Superior temporal gyrus (tissue), 1 donor: ENCODE measurements around the gene CD300LF.

ENCODE experiments used
- DNase-seq: peaks from one replicate; pipeline ENCODE4 v3.0.0-alpha.2; 2016; ENCODE audit errors: extremely low spot score

The CD300LF gene

DNA sequence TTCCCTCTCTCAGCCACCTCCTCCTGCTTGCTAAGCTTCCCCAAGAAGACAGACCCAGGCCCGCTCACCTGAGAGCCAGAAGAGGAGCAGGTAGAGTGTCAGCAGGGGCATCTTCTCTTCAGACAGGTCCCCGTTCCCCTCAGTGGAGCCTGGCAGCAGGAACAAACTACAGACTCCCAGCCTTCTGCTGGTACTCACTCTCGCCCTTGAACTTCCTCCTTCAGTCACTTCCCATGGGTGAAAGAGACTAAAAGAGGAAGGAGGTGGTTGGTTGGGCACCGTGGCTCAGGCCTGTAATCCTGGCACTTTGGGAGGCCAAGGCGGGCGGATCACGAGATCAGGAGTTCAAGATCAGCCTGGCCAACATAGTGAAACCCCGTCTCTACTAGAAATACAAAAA is at the start of gene CD300LF:
Gene CD300LF (minus strand): TSS at position 168 of the 400 bp plus-strand sequence. CDS start 57 bp downstream, at position 111.
- DNase-seq: no peak

DNA sequence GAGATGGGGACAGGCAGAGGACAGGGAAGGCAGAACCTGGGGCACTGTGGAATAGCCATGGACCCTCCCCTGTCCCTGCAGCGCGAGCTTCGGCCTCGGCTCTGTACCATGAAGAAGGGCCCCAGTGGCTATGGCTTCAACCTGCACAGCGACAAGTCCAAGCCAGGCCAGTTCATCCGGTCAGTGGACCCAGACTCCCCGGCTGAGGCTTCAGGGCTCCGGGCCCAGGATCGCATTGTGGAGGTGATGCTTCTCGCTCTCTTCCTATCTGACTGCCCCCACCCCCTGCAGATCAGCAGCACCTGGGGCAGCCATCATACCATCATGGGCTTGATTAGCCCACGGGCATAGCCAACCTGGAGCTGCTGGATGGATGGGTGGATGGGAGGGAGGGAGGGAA is 49.2 kb upstream of the CD300LF start:
- no peak for DNase-seq

DNA sequence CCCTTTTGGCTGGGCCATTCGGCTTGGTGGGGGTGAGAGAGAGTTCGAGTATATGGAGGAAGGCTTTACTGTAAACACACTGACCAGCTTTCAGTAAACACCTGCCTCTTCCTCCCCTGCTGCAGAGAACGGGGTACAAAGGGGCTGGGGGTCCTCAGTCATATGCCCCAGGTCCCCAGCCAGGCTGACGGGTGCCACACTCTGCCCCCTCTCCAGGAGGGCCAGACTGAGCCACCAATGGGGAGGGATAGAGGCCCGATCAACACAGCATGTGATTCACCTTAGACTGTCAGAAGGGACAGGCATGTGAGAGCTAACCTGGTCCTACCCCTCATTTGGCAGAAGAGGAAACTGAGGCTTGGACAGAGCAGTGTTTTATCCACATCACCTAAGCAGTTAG is 48.7 kb upstream of the CD300LF start:
- no peak for DNase-seq

DNA sequence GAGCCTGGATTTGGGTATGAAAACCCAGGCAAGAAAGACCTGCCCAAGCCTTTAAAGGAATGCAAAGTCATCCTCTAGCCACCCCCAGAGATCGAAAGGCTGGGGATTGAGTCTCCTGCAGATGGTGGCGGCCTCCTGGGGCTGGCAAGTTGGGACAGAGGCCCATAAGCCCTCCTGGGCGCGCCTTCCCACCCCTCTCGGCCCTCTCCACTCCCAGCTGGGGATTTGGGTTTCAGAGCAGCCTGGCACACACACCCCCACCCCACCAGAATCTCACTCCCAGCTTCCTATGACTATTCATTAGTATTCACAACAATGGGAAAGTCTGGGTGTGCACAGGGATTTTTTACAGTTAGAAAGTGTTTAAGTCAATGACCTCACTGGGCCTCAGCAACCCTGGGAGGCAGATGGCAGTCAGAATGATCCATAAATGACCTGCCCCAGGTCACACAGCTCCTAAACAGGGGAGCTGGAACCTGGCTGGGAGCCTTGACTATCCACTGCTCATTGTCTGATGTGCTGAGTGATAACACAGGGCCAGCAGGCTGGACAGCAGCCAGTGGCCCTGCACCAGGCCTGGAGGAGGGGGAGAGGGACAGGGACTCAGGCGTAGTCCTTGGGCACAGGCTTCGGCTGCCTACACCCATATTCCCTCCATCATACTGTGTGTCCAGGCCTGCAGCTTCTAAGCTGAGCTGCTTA is 47.8 kb upstream of the CD300LF start:
- DNase-seq: peak; percentile 74

DNA sequence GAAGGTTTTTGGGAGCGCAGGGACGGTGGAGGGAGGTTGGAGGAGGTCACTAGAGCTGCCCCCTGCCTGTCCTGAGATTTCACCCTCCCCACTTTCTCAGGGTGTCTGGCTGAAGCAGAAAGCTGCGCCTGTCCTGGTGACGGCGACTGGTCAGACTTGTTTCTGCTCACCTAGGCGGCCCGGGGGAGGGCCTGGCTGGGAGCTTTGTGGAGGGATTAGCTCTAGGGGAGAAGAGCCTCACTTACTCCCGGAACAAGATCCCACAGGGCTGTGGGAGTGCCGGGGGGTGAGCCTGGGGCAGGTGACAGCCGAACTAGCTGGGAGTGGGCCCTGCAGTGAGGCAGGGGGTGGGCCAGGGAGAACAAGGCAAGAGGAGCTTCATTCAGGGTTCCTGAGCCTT is 47.2 kb upstream of the CD300LF start:
- no peak for DNase-seq

DNA sequence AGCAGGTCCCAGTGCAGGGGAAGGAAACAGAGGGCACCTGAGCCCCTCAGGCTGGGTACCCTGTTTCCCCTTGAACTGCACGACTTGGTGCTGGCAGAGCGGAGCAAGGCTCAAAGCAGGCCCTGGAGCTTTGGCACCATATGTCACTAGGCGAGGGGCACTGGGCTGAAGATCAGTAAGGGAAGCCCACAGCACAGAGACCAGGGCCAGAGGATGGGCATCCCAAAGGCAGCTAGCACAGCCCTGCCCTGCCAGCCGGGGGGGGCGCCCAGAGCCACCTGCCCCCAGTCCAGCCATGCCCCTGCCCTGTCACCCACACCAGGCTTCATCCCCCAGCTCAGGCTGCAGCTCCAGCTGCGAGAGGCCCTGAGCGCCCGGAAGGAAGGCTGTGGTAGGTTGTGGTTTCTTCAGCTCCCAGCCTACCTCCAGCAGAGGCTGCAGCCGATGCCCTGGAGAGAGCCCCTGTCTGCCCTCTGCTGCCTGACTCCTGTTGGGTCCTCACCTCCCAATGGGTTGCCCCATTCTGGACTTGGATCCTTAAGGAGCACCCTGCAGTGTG is 46.6 kb upstream of the CD300LF start:
- no peak for DNase-seq

DNA sequence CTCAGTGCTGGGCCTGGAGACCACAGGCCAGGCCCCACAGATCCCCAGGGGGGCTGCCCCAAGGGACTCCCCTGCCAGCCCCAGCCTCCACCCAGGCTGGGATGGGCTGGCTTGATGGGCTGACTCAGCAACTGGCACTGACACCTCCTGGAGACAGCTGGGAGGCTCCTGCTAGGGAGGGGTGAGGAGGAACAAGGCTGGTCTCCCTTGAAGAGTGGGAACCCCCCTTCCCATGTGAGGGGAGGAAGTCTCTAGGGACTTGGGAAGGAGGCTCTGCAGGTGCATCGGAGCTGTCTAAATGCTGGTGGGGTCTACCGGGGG is 46.1 kb upstream of the CD300LF start:
- DNase-seq: no peak

DNA sequence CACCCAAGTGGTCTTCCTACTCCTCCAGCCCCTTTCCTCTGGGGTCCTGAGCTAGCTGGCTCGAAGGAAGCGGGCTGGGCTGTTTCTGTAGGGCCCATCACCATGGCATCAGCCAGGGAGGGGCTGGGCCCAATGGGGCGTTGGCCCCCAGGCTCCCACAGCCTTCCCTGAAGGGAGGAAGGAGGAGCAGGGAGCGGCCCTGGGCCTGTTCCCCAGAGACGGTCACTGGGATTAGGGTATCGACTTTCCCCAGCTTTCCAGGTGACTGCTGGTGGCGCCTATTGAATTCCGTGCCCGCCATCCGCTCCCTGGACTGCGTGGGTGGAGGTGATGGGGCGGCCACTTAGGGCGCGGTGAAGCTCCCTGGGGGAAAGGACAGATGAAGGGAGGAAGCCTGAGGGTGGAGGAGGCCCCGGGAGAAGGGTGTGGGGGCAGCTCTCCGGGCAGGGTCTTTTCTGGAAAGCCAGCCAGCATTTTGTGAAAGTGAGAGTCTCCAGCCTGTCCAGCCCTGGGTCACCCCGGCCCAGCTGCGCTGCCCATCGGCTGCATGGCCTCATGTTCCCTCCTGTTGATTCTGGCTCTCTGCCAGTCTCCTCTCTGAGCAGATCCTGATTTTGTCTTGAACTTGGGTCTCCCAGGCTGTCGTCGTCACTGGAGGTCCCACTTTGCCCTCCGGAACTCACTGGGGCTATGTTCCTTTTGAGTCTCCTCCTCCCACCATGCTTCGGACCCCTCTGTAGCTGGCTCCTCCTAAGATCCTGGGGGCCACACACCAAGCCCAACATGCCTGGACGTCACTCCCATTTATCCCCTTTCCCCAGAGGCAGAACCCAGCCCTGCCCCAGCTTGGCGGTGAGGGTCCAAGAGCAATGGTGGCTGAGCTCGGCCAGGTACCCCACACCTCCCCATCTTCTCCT is 45.5 kb upstream of the CD300LF start:
- no peak for DNase-seq

DNA sequence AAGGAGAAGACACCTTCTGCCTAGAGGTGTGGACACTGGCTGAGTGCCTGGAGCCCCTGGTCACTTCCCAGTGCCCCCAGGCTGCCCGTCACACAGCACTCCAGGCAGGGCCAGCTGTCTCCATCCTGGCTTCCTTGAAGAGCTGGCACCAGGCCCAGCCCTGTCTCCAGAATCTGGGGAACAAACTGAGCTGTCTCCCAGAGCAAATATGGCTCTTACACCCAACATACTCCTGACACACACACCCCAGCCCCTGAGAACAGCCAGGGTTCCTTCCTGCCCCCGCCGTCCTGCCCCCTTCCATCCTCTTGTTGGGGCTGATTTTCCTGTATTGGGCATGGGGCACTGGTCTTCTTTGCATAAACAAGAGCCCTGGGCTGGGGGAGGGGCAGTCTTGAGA is 44.8 kb upstream of the CD300LF start:
- DNase-seq: no peak

DNA sequence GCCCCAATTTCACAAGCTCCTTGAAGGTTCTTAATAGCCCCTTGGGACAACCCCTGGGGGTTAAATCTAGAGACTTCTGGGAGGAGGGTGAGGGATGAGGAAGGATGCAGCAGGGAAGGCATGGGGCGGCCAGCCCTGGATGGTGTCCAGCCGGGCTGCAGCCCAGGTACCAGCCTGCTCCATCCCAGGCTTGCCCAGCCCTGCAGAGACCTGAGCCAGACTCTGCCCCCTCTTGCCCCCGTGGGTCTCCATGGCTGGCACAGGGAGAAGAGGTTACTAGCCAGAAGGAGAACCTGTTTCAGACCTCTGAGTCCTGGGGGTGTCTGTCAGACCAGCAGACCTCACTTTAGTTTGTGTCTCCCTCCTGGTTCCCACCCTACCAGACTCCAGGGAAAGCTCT is 44.2 kb upstream of the CD300LF start:
- no peak for DNase-seq

DNA sequence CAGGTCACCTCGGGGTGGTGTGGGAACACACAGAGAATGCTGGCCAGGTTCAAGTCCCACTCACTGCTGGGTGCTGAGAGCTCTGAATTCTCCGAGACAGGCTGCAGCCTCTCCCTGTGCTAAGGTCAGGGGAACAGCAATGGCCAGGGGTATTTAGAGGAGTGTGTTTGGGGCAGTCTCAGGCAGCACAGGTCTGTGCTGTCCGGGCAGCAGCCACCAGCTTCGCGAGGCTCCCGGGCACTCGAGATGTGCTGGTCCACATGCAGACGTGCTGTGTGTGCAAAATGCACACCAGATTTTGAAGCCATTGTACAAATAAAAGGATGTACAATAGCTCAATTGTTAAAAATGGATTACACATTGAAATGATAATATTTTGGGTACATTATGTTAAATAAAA is 42.8 kb upstream of the CD300LF start:
- DNase-seq: no peak

DNA sequence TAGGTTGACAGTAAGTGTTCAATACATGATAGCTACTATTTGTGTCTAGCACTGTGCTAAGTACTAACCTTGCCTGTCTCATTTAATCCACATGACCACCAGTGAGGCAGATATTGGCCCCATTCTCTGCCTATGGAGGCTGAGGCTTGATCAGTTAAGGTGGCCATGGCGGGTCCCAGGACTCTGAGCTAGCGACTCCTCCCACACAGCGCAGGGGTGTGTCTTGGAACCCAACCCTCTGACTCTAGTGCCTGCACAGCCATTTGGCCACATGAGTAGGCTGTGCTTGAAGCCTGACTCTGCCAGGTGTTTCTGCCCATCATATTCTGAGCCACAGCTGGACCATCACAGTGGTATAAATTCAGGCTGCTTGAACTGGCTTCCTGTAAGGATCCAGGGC is 42.1 kb upstream of the CD300LF start:
- no peak for DNase-seq

DNA sequence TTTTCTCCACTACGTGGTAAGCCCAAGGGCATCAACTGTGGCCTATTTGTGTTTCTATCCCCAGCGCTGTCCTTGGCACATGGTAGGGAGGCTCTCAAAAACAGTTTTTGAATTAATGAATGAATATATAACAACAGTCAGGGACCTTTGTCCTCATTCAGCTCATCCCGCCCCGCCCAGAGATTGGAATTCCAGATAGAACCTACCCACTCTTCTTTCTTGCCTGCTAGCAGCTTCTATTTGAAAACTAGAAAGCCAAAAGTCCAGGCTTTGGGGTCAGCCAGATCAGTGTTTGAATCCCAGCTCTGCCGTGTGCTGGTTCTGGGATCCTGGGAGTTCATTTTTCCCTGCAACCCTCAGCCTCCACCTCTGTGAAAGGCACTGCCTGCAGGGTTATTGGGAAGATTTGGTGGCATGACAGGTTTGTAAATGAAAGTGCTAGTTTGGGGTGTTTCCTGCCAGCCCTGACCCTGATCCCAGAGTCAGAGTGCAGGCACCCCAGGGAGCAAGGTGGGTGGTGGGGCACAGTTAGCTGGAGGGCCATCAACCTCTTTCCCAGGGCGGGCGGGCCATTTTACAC is 40.2 kb upstream of the CD300LF start:
- DNase-seq: no peak

DNA sequence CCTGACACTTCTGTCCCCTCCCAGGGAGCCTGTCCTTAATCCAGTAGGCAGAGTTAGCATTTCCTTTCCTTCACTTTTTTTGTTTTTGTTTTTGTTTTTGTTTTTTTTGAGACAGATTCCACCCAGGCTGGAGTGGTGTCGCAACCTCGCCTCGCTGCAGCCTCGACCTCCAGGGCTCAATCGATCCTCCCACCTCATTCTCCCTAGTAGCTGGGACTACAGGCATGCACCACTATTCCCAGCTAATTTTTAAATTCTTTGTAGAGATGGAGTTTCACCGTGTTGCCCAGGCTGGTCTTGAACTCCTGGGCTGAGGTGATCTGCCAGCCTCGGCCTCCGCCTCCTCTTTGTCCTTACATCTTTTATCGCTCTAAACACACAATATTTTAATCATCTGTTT is 39.7 kb upstream of the CD300LF start:
- DNase-seq: no peak

DNA sequence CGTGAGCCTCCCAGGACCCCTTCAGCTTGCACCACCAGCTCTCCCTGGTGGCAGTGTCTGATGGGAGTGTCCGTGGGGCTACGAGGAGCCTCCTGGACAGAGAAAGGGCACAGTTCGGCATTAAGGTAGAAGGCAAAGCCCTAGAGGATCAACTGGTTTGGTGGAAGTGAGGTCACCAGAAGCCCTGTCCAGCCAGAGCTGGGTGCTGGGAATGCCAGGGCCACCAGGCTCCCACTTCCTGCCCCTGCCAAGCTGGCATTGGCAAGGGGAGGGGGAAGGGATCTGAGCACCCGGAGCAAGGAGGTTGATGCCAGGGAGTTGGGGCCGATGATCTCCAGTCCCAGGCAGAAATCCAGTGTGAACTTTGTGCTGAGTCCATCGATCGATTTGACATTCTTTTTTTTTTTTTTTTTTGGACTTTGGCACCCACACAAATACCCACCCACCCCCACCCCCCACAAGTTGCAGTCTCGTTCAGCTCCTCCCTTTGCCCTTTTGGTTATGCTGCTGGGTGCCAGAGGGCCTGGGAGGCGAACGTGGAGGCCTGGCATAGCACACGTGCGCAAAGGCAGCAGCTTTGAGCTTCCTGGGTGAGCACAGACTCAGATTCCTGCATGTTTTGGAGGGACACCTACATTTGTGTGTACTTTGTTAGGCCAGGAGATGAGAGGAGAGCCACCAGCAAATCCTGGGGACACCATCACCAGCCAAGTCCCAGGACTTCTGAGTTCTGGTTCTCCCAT is 37.8 kb upstream of the CD300LF start:
- DNase-seq: peak; percentile 41

DNA sequence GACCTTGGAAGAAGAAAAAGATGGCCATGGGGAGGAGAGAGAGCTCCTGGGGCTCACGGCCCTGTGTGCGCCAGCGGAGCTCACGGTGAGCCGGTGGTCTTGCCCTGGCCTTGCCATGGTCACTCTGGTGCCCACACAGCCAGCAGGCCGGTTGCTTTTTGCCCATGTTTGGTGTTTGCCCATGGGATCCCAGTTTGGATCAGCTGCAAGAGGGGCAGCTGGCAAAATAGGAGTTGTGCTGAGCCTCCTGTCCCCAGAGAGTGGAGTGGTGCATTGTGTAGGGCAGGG is 37.3 kb upstream of the CD300LF start:
- no peak for DNase-seq

DNA sequence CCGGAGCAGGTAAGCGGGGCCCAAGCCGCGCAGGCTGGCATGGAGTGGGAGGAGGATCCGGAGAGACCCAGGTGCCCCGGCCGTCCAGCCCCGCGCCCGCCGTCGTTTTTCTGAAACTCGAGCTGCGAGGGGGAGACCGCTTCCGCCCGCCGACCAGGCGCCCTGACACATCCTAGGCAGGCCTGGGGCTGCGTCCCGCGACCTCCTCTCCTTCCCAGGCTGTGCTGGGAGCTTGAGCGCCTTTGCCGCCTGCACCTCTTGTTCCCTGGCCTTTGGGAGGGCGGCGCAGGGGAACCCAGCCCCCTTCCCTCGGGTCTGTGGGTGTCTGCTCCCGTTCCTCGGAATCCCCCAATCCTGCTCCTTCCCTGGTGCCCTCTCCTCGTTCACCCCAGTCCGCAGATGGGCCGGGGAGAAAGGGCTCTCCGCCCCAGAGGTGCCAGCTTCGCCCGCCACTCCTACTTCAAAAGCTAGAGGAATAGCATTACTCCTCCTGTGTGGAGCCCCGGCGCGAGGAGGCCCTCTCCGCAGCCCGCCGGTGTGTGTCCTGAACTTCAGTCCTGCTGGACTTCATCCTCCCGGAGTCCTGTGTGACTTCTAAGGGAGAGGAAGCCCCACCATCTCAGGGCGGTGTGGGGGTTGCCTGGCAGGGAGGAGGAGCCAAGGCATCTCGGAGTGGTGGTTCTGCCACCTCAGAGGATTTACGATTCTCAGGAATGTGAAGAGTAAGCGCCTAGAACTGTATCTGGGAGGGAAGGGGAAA is 36.7 kb upstream of the CD300LF start:
- no peak for DNase-seq

DNA sequence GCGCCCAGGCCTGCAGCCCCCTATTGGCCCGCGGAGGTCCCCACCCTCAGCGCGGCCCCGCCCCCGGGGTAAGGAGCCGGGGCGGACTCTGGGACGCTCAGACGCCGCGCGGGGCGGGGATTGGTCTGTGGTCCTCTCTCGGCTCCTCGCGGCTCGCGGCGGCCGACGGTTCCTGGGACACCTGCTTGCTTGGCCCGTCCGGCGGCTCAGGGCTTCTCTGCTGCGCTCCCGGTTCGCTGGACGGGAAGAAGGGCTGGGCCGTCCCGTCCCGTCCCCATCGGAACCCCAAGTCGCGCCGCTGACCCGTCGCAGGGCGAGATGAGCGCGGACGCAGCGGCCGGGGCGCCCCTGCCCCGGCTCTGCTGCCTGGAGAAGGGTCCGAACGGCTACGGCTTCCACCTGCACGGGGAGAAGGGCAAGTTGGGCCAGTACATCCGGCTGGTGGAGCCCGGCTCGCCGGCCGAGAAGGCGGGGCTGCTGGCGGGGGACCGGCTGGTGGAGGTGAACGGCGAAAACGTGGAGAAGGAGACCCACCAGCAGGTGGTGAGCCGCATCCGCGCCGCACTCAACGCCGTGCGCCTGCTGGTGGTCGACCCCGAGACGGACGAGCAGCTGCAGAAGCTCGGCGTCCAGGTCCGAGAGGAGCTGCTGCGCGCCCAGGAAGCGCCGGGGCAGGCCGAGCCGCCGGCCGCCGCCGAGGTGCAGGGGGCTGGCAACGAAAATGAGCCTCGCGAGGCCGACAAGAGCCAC is 36.0 kb upstream of the CD300LF start, which contains the start of gene NHERF1:
Gene NHERF1 (plus strand): TSS at position 100 of the 750 bp plus-strand sequence. CDS start 219 bp downstream, at position 319.
- DNase-seq: peak; percentile 92

DNA sequence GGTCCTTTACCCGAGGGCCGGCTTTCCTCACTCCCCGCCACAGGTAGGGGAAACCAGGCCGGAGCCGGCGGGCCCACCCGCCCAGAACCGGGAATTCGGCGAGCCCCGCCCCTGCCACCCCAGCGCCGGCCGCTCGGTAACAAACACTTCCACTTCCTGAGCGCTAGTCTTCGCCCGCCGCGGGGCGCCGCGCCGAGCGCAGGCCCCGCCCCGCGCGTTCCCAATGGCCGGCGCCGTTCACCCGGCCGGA is 35.5 kb upstream of the CD300LF start:
- DNase-seq: no peak

DNA sequence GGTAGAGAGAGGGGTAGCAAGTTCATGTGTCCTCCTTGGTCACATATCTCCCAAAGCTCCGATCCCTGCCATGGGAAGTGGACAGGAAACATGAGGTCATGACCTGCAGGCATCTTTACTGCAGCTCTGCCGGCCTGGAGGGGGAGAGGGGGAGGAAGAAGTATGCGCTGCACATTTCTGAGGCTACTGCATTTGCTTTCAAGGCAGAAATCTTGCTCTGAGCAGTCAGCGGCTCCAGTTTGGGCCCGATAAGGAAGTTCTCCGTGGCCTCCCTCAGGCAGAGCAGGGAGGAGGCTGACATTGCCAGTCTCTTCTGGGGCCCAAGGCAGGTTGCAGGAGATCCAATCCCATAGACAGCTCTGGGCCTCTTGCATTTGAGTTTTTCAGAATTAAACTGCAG is 34.2 kb upstream of the CD300LF start:
- no peak for DNase-seq

DNA sequence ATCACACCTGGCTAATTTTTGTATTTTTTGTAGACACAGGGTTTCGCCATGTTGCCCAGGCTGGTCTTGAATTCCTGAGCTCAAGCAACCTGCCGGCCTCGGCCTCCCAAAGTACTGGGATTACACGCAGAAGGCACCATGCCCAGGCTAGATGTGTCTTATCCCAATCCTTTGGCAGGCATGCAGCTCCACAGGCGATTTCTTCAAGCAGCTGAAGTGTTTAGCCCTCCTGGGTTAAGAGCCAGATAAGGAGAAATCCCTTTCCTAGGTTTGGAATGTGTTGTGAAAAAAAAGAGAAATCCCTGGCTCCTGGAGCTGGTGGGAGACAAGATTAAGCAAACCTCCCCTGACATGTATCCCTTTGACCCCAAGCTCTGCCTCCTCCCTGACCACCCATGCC is 33.7 kb upstream of the CD300LF start:
- DNase-seq: no peak
